Fibroblast of skin of right quadriceps (primary cell): ENCODE results near the gene ARHGEF37.

Experiments used
- DNase-seq: peaks from one replicate; pipeline ENCODE4 v3.0.0-alpha.2; 2013

Gene ARHGEF37

GRCh38 chr5:149604321-149604720 is 23.0 kb downstream of the ARHGEF37 start:
- DNase-seq, result no peak

- no peak for DNase-seq
Measured at GRCh38 chr5:149605354-149605997, 24.2 kb downstream of the ARHGEF37 start.

GRCh38 chr5:149605998-149606724 is 24.9 kb downstream of the ARHGEF37 start:
- peak; percentile 66 for DNase-seq

GRCh38 chr5:149608936-149609545 is 27.7 kb downstream of the ARHGEF37 start:
- DNase-seq, result no peak

GRCh38 chr5:149609640-149610219 is 28.4 kb downstream of the ARHGEF37 start:
- DNase-seq, result no peak

GRCh38 chr5:149610589-149611255 is 29.4 kb downstream of the ARHGEF37 start:
- DNase-seq, result no peak

- DNase-seq, result peak; percentile 27
Measured at GRCh38 chr5:149611326-149611725, 30.0 kb downstream of the ARHGEF37 start.

GRCh38 chr5:149614034-149614907 is 33.0 kb downstream of the ARHGEF37 start:
- no peak for DNase-seq

GRCh38 chr5:149615976-149616375 is 34.7 kb downstream of the ARHGEF37 start:
- no peak for DNase-seq

GRCh38 chr5:149616727-149617285 is 35.5 kb downstream of the ARHGEF37 start:
- no peak for DNase-seq

- DNase-seq, result no peak
Measured at GRCh38 chr5:149617760-149618306, 36.5 kb downstream of the ARHGEF37 start.

- peak; percentile 49 for DNase-seq
Measured at GRCh38 chr5:149618581-149619248, 37.4 kb downstream of the ARHGEF37 start.

GRCh38 chr5:149621415-149622098 is 40.3 kb downstream of the ARHGEF37 start:
- no peak for DNase-seq

GRCh38 chr5:149622466-149622865 is 41.2 kb downstream of the ARHGEF37 start:
- DNase-seq, result no peak

- DNase-seq, result no peak
Measured at GRCh38 chr5:149623473-149623872, 42.2 kb downstream of the ARHGEF37 start.

- no peak for DNase-seq
Measured at GRCh38 chr5:149627070-149627469, 45.8 kb downstream of the ARHGEF37 start.

GRCh38 chr5:149628221-149628620 is 46.9 kb downstream of the ARHGEF37 start:
- no peak for DNase-seq

GRCh38 chr5:149628846-149629388 is 47.6 kb downstream of the ARHGEF37 start:
- no peak for DNase-seq

- DNase-seq, result no peak
Measured at GRCh38 chr5:149629421-149629820, 48.1 kb downstream of the ARHGEF37 start.

GRCh38 chr5:149630337-149630736 is 49.0 kb downstream of the ARHGEF37 start:
- no peak for DNase-seq
